ENCODE results near the gene RFC5.

DNA sequence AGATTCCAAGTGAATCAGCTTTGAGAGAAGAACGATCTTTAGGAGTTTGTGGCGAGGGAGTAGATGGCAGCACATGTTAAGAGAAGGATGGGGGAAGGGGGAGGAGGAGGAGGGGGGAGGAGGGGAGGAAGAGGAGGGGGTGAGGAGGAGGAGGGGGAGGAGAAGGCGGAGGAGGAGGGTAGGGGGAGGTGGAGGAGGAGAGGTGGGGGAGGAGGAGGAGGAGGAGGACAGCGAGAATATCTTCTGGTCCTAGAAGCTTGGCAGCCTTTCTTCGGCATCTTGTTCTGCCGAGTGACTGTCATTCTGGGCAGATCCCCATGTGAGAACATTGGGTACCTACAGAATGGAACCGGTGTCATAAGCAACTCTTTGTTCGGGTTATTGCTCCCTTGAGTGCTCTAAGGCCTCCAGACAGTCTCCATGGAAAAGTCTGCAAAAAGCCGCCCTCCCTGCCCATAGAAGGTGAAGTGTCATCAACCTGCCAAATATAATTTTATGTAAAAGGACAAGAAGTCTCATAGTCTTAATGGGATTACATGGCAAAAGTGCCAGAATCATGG, 6.9 kb downstream of the RFC5 start:
- TF ChIP-seq, protein P1, sequence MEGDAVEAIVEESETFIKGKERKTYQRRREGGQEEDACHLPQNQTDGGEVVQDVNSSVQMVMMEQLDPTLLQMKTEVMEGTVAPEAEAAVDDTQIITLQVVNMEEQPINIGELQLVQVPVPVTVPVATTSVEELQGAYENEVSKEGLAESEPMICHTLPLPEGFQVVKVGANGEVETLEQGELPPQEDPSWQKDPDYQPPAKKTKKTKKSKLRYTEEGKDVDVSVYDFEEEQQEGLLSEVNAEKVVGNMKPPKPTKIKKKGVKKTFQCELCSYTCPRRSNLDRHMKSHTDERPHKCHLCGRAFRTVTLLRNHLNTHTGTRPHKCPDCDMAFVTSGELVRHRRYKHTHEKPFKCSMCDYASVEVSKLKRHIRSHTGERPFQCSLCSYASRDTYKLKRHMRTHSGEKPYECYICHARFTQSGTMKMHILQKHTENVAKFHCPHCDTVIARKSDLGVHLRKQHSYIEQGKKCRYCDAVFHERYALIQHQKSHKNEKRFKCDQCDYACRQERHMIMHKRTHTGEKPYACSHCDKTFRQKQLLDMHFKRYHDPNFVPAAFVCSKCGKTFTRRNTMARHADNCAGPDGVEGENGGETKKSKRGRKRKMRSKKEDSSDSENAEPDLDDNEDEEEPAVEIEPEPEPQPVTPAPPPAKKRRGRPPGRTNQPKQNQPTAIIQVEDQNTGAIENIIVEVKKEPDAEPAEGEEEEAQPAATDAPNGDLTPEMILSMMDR (IDR thresholded peaks at IDR 0.05), result no peak
- no peak for TF ChIP-seq POLR2A (IDR thresholded peaks at IDR 0.05)

Measured in Peyer's patch (tissue), 4 donors.